H54 (cell line): ENCODE data around the gene MTIF3.

Experiments used
- DNase-seq: peaks from one replicate; pipeline ENCODE4 v3.0.0; 2011; ENCODE audit warnings: low spot score, mixed read lengths; ENCODE audit not compliant: insufficient read length
- FAIRE-seq: peaks from 3 replicates; lab custom pipeline; 2011; peaks lifted over from hg19 to GRCh38; lab: Jason Lieb, UNC
- POLR2A ChIP-seq: IDR thresholded peaks from 2 replicates; pipeline ENCODE4 v1.6.1; 2011; ENCODE audit warnings: low read depth, mild to moderate bottlenecking, low read length

MTIF3 gene, protein sequence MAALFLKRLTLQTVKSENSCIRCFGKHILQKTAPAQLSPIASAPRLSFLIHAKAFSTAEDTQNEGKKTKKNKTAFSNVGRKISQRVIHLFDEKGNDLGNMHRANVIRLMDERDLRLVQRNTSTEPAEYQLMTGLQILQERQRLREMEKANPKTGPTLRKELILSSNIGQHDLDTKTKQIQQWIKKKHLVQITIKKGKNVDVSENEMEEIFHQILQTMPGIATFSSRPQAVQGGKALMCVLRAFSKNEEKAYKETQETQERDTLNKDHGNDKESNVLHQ

DNA sequence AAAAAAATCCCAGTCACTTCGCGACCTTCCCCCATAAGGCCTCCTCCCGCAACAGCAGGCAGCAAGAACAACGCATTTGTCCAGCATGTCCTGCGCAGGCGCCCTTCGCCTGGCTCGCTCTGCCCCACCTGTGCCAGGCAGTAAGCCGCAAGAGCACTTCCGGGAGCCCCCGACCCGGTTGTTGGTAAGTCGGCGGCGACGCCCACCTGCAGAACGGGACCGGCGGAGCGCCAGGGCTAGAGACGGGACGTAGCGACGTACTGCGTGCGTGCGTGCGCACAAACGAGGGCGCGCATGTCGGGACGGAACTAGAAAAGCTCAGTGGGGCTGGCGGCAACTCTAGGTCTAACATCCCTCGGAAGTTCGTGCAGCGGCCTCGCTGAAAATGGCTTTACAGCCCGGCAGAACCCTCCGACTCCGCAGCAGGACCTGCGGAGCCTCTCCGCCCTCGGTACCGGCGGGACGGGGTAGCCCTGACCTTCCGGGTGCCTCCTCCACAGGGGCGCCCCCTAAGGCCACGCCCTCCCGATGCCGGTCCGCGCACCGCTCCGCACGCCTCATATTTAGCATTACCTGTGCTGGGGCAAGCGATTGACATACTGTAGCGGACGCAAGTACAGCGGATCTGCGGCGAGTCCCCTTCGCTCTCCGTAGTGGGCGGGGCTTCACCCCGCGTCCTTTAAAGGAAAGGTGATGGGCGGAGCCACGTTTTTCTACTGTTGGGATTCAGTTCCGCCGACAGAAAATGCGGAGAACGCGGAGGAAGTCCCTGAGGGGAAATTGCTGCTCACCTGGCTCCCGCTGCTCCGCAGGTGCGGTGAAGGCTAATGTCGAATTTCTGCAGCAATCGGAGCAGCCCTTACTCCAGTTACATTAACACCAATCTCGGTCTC, at the start of gene MTIF3:
Gene MTIF3 (minus strand): TSS at position 629 of the 893 bp plus-strand sequence. CDS start 10,116 bp downstream, outside the sequence.
- FAIRE-seq (no peak), DNase-seq (peak; percentile 62)
- TF ChIP-seq POLR2A, result peak; percentile 56

DNA sequence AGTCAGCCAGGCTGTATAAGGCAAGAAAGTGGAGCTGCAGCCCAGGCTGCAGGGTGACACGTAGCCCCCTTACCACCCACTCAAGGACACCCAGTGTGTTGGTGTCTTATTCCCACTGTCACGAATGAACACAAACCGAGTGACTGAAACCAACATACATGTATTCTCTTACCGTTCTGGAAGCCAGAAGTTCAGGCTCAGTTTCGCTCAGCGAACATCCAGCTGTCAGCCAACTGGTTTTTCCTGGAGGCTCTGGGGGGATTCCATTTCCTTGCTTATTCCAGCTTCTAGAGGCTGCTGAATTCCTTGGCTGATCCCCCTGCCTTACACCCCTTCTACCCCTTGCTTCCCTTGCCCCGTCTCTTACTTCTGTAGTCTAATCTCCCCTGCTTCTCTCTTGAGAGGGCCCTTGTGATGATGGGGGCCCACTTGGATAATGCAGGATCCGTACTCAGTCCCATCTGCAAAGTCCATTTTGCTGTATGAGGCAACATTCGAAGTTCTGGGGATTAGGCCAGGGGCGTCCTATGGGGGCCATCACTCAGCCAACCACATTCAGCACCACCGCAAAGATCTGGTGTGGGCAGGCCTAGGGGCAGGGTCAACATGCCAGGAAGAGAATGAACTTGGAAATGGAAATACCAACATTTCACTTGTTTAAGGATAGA, 47.3 kb upstream of the MTIF3 start:
- no peak for FAIRE-seq
- no peak for DNase-seq
- TF ChIP-seq POLR2A, result no peak

DNA sequence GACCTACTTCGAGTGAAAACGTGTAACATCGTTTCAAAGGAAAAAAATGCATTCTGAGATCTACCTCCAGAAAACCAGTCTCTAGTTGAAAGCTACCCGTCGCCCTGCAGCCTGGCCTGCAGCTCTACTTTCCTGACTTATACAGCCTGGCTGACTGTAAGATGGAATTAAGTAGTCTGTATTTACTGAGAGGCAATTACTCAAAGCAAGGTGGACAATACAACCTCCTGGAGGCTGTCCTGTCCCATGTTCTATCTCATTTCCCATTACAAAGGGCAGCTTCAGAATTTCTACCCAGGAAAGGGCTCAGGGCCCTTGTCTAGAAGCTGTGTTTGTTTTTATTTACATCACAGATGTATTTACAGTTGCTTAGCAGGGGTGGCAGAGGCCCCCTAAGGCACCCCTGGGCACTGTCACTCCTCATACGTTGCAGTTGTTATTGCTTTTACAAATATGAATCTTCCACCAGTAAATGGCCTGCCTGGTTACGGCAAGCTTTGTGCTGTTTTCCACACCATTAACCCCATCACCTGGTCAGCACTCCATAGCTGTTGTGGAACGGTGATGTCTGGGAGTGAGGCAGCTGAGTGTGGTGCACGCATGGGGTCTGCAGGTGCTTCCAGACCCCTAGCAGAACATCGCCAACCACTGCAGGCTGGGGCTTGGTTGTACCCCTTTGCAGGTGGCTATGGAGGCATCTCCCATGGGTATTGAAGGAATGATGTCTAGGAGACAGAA, 46.3 kb upstream of the MTIF3 start:
- DNase-seq (no peak), FAIRE-seq (no peak)
- no peak for TF ChIP-seq POLR2A

DNA sequence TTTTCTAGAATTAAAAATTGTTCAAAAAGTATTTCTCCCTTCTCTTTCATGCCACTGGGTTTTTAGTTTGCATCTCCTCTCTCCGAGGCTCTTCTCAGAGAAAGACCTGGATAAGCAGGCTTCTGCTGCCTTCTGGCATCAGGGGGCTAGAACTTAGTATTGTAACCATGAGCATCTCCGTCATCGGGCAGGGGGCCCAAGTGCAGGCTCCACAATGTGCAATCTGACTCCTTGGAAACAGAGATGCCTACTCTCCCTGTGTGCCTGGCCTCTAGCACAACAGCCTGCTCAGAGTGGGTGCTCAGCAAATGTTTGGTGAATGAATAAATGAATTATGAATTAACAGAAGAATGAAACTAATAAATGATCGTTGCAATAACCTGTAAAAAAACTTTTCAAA, 45.6 kb upstream of the MTIF3 start:
- DNase-seq (no peak), FAIRE-seq (no peak)
- TF ChIP-seq POLR2A, result no peak

DNA sequence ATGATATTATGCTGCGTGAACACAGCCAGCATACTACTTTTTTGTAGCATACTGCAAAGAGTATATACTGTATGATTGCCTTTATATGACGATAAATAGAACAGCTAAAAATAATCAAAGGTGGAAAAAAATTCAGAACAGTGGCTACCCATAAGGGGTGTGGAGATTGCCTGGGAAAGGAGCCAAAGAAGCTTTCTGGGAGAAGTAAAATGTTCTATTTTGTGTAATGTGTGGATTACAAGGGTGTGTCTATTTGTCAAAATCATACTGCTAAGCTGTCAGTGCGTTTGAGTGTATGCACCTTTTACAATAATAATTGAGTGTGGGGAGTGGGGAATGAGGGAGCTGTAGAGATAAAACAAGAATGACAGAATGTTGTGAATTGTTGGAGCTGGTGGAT, 45.2 kb upstream of the MTIF3 start:
- TF ChIP-seq POLR2A, result no peak
- DNase-seq (no peak), FAIRE-seq (no peak)

DNA sequence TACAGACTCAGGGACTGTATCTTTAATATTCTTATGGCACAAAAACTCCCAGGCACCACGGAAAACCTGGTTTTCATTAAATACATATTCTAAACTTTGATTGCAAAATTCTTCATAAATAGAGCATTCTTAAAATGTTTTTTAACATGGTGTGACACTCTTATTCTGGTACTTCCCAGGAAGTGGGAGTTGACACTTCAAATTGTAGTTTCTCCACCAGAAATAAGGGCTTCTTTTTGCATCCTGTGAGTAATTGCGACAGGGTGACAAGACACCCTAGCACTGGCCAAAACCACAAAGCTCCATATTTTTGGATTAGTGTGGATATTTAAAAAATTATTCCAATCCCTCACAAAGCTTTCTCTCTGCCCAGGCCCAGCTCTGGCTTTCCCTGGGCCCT, 43.6 kb upstream of the MTIF3 start:
- DNase-seq (no peak), FAIRE-seq (no peak)
- no peak for TF ChIP-seq POLR2A

DNA sequence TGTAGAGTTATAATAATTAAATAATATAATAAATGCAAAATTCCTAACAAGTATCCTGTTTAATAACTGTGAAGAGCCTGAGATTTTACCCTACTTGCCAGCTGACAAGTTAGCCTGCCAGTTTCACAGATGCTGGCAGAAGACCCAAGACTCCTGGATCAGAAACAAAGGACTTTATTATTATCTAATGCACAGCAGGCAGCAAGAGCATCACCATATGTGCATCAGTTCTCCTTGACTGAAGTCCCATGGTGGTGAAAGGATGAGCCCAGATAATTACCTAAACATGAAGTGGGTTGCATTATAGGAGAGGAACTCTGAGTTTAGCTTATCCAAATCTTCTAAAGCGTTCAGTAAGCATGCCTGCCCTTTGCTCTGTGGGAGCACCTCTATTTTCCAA, 39.1 kb upstream of the MTIF3 start:
- no peak for TF ChIP-seq POLR2A
- FAIRE-seq (no peak), DNase-seq (no peak)

DNA sequence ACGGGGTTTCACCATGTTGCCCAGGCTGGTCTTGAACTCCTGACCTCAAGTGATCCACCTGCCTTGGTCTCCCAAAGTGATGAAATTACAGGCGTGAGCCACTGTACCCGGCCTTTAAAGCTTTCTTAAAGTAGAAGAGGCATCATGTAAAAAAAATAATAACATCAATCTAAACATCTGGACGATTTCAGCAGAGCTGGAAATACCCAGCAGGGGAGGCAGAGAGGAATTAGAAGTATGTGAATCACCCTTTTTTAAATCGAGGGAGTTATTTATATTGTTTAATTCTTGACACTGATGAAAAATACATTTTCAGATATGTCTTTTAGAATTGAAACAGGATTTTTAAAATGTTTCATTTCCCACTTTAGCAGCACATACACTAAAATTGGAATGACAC, 37.4 kb upstream of the MTIF3 start:
- FAIRE-seq (no peak), DNase-seq (no peak)
- no peak for TF ChIP-seq POLR2A

DNA sequence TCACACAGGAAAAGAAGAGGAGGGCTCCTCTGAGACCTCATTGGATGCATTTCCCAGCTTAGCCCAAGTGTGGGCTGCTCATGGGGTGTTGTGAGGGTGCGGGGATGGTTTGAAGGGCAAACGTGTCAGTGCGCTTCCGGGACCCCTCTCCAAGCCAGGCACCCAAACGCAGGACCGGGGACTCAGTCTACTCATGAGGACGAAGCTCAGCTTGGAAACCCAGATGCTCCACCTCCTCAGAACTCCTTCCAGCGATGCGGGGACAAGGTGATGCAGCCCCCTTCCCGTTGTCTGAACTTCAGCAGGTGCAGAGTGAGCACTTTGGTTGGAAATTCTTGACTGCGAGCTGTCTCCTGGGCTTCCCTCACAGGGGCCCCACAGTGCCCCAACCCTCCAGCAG, 33.1 kb upstream of the MTIF3 start:
- FAIRE-seq (no peak), DNase-seq (no peak)
- TF ChIP-seq POLR2A, result no peak

DNA sequence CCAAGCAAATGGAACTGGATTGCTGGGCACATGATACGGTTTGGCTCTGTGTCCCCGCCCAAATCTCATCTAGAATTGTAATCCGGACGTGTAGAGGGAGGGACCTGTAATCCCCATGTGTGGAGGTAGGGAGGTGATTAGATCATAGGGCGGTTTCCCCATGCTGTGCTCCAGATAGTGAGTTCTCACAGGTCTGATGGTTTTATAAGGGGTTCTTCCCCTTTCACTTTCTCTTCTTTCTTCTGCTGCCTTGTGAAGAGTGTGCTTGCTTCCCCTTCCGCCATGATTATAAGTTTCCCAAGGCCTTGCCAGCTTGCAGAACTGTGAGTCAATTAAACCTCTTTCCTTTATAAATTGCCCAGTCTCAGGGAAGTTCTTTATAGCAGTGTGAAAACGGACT, 32.6 kb upstream of the MTIF3 start:
- DNase-seq, result no peak
- TF ChIP-seq POLR2A, result no peak
- no peak for FAIRE-seq

DNA sequence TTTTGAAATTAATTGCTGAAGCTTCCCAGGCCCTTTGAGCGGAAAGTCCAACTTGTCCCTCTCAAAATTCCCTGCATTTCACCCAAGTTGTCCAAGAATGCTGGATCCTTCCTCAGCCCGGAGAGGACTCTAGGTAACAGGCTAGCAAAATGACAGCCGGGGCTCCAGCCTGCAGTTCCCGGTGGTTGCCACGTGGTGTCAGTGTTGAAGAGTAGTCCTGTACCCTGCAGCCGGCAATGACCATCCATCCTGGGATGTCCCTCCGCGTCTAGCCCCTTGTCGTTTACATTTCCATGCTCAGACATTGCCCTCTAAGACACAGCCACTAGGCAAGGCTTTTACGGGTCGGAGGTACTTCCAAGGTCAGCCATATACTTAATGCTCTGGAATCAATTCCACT, 31.4 kb upstream of the MTIF3 start:
- TF ChIP-seq POLR2A, result no peak
- no peak for FAIRE-seq
- peak; percentile 17 for DNase-seq

DNA sequence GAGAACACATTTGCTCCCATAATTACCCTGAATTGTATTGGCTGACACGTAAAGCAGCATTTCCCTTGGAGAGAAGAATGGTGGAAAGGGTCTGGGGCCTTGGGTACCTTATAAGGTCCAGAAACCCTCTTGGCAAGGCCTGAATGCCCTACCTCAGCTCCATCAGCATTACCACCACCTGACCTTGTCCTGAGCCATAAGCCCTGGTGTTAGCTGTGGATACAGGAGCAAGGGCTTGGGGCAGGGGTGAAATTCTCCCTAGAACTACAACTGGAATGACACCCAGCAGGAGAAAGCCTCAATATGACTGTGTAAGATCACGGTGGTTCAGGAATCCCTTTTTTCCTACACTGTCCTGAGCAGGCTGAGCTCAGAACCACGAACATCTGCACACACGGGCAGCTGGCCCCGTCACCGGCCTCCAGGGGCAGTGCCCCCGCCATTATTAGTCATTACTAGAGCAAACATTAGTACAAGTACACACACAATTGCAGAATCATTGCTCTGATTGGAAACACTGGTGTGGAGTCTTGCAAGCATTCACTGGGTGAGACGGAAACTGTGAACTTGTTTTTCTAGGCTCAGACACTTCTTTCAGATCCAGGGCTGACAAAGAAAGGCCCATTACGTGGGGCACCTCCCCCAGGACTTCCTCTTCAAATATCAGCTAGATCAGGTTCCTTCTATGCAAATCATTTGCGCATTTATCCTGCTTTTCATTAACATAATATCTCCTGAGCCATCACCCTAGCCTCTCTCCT, 26.8 kb upstream of the MTIF3 start:
- no peak for FAIRE-seq
- TF ChIP-seq POLR2A, result no peak
- no peak for DNase-seq
